ENCODE measurements around the gene IL20.

IL20 gene

DNA sequence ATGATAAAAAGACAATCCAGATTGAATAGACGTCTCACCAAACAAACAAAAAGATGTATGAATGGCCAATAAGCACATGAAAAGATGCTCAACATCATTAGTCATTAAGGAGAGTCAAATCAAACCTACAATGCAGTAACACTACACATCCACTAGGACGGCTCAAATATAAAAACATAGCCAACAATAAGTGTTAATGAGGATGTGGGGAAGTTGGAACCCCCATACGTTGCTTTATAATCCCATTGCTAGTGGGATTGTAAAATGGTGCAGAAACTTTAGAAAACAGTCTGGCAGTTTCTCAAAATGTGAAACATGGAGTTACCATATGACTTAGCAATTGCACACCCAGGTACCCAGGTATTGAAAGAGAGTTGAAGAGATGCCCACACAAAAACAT, 17.1 kb downstream of the IL20 start:
- DNase-seq: no peak

DNA sequence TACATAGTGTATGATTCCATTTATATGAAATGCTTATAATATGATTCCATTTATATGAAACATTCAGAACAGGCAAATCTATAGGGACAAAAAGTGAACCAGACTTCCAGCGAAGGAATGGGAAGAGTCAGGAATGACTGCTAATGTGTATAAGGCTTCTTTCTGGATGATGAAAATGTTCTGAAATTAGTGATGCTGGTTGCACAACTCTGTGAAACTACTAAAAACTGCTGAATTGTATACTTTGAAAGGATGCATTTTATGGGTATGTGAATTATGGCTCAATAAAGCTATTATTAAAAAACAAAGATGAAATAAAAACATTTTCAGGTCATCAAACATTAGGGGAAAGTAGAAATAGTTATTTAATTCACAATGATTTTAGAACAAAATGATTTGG, 17.7 kb downstream of the IL20 start:
- no peak for DNase-seq

DNA sequence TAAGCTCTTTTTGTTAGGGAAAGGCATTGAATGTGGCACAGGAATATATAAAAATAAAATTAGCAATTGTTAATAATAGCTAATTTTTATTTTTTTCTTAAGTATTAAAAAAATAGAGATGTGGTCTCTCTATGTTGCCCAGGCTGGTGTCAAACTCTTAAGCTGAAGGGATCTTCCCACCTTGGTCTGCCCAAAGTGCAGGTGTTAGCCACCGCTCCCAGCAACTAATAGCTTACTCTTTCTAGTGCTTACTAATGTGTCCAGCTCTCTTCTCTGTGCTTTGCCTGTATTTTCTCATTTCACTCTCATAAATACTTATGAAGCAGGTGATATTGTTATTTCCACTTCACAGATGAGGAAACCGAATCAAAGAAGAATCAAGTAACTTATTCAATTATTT, 18.5 kb downstream of the IL20 start:
- no peak for DNase-seq

DNA sequence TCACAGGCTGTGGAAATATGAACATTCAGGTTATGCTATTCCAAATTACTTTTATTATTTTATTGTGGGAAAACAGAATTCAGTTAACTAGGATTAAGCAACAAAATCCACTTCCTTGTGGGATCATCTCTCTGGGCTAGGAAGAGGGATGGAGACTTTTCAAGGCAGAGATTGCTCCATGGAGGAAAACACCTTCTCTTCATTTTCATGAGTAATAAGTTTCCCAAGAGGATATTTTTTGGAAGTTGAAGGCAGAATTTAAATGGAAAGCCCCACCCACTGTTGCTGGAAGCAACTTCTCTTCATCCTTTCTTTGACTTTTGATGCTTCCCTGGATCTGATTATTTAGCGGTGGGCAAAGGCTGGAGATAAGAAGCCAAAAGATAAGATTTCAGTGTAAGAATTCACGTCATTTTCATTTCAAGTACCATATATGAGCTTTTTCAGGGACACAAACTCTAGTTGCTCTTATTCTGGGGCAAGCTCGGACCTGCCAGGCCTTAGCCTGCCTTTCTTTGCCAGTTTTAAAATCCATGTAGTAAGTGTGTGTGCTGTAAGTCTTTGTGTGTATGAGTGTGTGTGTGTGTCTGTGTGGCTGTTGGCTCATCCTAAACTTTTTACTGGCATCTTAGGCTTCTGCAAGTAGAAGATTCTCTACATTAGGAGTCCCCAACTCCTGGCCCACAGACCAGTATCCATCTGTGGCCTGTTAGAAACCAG, 20.1 kb downstream of the IL20 start:
- DNase-seq: no peak

DNA sequence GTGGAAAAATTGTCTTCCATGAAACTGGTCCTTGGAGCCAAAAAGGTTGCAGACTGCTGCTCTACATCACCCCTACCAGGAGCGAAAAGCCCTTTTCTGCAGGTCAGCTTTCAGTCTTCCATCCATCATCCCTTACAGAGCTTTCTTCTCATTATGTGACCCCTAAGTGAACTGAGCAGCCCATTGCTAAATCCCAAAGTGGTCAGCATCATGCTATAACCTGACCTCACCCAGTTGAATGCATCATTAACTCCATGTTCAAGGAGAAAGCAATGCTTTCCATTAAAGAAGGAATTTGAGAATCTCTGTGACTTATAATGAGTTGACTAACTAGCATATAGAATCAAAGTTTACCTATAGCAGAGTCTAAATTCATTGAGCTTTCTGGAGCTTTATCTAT, 21.4 kb downstream of the IL20 start:
- DNase-seq: no peak

DNA sequence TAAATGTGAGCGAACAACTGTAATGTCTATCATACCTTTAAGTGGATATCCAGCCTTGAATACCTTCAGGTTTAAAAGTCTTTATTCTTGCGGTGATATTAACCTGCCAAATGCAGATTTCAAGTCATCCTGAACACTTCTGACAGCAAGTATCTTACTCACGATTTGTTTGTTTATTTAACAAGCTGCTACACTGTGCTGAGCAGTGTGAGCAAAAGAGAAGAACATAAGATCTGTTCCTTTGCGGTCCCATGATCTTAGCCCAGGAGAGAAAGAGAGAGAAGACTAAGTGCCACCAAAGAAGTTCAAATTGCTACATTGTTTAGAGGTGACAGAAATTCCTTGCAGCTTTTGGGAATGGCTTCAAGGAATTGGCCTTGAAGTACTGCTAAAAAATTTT, 22.3 kb downstream of the IL20 start:
- DNase-seq: no peak

DNA sequence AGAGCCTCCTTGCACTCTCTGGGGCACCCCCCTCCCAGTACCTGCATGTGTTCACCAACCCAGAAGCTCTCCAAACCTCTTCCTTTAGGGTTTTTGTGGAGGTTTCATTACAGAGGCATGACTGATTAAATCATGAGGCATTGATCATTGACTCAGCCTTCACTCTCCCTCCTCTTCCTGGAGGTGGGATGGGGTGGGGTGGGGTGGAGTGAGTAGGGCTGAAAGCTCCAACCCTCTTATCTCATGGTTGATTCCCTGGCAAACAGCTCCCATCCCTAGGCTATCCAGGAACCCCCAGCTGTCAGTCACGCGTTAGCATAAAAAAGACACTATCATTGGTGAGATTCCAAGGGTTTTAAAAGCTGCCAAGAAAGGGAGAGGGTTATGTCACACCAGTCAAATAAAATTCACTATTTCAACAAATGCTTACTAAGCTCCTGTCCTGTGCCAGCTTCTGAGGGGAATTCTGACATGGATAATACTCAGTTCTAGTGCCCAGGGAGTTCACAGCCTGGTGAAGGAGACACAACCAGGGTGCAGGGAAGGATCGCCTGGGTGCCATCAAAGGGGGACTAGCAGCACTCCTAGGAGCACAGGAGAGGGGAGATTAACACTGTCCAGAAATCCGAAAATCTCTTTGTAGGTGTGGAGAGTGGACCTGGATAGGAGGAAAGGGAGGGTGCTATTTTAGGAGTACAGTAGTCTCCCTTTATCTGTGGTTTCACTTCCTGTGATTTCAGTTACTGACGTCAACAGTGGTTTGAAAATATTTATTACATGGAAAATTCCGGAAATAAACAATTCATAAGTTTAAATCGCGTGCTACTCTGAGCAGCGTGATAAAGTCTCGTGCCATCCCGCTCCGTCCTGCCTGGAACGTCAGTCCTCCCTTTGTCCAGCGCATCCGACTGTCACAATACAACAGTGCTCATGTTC, 25.0 kb downstream of the IL20 start:
- no peak for DNase-seq

DNA sequence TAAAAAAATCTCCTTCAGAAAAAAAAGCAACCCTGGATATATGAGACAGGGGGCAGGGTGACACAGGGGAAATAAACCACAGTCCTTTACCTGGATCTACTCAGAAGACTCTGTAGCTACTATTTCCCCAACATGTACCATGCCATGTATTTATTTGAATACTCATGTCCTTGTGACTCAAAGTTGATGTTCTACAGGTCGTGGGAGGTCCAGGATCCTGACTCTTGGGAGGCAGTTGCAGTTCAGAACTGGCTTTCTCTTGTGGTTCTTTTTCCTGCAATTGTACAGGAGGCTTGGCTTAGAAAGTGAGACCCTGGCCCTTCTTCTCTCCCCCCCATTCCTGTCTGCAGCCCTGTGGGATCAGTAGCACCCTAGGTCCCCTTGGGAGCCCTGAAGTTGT, 26.0 kb downstream of the IL20 start:
- DNase-seq: no peak

DNA sequence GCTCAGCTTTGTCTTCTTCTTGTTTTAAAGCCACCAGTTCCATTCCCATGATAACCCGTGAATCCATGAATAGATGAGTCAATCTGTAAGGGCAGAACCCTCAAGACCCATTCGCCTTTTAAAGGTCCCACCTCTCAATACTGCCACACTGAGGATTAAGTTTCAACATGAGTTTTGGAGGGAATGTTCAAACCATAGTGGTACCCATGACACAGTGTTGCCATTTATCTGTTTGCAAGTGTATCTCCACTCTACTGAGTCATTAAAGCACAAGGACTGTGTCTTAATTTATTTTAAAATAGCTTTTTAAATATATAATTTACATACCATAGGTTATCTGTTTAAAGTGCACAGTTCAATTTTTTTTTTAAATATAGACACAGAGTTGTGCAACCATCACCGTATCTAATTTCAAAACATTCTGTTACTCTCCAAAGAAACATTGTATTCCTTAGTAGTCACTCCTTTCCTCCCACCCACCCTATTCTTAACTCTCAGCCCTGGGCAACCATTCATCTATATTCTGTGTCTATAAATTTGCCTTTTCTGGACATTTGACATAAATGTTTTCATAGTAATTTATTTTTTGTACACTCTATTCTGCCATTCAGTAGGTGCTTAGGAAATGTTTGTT, 27.0 kb downstream of the IL20 start:
- no peak for DNase-seq

DNA sequence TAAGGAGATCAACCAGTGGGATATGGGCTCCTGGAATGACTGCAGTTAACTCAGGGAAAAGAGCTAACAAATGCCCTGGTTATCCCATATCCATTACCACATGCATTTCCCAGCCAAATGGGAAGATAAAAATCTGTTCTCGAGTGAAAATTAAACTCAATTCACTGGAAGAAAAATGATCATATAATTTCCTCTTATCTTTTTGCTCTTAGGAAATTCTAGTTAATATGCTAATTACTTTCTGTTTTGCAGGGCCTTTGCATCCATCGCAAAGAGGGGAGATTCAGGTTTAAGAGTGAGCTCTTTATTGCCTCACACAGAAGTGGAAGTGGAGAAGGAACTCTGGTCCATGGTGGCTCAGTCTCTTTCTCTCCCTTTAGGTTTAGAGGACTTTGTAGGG, 28.0 kb downstream of the IL20 start:
- DNase-seq: no peak

DNA sequence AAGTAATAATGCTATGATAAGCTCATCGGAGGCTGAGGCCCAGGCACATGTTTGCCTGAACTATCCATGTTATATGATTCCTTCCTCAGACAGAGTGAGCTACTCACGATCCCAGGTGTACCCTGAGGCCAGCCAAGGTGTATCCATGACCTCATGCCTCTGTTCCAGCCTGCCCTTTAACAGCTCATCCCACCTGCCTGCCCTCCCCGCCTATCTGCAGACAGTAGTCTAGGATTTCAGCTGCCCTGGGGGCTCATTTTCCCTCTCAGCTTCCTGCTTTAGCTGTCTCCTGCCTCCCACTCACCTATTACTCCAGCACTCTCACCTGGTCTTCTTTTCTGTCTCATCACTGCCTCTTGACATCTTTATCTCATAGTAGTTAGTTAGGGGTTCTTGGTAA, 29.9 kb downstream of the IL20 start:
- no peak for DNase-seq

DNA sequence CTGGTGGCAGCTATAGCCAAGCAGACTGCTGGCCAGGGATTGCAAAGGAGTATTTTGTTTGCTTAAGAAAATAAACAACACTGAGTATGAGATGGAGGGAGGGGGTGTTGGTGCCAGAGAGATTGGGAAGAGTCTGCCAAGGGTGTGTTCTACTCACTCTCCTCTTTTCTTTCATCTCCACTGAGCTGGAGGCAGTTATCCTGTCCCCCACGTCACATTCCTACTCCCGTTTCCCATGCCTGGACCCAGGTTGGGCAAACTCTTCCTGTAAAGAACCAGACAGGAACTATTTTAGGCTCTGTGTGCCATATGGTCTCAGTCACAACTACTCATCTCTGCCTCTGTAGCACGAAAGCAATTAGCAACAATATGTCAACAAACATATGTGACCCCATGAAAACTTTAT, 30.4 kb downstream of the IL20 start:
- DNase-seq: no peak

DNA sequence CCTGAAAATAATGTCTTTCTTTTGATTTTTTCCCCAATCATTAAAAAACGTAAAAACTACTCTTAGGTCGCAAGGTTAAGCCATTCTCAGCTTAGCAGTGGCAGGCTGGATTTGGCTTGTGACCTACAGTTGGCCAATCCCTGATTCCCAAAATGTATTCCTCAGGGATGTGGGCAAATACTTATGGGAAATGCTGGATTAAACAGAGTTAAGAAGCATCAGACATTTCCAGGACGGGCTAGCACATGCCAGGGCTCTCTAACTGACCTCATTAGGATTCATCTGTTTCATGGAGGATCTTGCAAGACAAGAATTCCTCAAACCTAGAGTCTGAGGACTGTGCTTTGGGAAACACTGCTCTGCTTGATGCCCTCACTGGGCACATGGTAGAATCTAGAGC, 30.8 kb downstream of the IL20 start:
- no peak for DNase-seq

DNA sequence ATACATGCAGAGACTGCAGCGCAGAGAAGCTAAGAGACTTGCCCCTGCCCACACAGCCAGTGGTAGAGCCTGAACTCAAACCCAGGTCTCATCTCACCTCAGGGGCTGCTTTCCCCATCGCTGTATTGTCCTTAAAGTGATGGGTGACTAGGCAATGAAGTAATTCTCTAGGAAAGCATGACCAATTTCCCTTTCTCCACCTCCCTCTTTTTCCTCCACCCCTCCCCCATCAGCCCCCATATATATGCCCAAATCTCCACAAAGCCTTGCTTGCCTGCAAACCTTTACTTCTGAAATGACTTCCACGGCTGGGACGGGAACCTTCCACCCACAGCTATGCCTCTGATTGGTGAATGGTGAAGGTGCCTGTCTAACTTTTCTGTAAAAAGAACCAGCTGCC, 31.8 kb downstream of the IL20 start, which contains the start of gene IL24:
IL24 (plus strand) TSS at position 269 of the 400 bp plus-strand sequence. CDS start 390 bp downstream, outside the sequence.
- DNase-seq: peak; percentile 33

DNA sequence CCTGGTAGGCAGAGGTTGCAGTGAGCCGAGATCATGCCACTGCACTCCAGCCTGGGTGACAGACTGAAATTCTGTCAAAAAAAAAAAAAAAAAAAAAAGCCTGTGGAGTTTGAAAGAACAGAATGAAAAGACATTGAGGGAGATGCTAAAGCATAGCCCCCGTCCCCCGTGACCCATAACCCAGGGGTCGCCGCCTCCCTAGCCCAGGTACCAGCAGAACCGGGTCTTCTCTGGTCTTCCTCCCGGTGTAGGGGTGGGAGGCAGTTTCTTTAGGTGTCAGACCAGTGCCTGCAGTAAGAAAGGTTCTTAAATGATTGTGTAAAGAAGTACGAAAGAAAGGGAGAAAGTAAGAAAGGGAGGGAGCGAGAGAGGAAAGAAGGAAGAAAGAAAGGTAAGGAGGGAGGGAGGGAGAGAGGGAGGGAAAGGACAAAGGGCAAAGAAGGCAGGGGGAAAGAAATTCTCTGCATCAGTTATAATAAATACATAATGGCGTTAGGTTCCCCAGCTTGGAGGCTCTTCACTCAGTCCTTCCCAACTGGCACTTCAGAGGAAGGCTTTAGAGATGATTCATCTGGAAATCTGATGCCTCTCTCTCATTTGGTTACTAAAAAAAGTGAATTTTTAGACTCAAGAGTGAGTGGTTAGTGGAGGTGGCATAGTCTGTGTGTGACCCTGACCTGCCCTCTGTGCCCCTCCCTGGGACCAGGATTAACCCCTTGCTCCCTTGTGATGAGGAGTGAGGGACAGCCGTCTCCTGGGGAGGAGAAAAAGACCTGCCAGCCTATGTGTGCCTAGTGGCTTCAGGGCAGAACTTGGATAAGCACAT, 32.9 kb downstream of the IL20 start:
- no peak for DNase-seq

DNA sequence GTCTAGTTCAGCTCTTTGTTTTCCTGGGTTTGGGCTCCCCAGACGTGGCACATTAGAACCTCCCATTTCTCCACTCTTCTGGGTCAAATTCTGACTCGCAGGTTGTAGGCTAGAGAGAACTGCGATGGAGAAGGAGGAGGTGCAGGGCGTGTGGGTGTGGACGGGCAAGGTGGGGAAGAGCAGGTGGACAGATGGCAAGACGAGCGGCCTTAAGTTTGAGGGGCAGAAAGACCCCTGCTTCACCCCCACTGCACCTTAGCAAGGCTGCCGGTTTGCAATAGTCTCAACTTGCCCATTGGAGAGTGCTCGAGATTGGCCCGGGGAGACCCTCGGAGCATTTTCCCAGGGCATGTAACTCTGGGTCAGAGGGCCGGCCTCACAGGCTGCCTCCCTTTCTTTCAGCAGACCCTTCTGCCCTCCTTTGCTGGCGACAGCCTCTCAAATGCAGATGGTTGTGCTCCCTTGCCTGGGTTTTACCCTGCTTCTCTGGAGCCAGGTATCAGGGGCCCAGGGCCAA, 33.5 kb downstream of the IL20 start:
- DNase-seq: no peak

DNA sequence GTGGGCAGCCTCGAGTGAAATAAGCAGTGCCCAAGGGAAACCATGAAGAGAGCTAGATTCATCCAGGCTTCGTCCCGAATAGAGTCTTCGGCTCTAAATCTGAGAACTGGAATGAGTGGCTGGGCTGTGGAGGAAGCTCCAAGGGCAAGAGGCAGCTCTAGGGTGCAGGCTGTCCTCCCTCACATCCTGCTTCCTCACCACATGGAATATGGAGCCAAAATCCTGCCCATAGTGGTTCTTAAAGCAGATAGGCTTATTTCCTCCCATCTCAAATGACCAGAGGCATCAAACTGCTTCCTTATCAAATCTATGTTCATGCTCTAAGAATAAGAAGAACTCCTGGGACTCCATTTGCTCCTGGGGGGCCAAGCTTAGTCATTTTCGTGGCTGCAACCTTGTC, 34.3 kb downstream of the IL20 start:
- no peak for DNase-seq

DNA sequence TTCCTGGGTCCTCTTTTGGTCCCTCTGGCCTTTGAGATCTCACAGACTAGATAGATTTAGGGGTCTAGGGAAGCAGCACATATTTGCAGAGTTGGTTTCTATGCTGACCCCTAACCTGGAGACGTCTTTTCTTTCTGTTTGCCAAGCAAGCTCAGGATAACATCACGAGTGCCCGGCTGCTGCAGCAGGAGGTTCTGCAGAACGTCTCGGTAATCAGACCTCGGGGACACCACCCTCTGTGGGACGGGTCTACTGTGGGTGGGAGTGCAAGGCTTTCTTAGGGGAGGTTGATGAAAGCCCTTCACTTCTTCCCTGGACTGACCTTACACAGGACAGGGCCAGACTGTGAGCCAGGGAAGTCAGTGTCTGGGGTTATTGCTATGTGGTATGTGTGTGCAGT, 34.7 kb downstream of the IL20 start:
- no peak for DNase-seq

DNA sequence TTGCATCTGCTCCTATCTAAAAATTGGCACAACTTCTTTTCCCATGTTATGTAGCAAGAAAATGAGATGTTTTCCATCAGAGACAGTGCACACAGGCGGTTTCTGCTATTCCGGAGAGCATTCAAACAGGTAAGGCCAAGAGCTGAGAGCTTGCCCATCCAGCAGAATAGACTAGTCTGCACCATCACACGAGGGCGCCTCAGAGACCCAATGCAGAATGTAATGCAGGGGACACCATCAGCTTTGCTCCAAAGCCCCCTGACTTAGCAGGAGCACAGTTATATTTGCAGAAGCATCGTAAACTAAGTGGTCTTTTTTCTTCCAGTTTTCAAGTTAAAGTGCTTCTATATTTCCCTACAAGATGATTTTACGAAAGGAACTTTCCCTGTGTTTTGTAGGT, 36.5 kb downstream of the IL20 start:
- DNase-seq: no peak

DNA sequence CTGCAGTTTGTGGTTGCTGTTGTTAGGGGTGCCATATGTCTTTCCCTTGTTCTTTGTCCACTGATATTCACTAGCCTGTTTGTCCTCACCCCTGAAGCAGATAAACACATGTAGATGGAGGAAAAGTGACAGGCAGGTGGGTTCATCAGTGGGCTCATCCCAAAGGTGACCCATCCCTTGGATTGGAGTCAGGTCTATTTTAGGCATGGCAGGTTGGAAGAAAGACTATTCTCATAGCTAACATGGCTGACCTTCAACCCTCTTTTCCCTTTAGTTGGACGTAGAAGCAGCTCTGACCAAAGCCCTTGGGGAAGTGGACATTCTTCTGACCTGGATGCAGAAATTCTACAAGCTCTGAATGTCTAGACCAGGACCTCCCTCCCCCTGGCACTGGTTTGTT, 37.3 kb downstream of the IL20 start:
- DNase-seq: no peak

DNA sequence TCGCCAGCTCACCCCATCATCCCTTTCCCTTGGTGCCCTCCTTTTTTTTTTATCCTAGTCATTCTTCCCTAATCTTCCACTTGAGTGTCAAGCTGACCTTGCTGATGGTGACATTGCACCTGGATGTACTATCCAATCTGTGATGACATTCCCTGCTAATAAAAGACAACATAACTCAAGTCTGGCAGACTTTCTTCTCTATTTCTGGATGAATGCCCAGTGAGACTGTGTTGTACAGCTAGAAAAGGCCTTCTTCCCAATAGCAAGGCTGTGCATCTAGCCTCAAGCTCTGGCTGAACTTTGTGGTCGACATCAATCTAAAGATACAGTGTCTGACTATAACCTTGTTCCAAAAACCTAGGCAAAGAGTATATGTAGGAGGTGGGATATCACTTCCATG, 38.3 kb downstream of the IL20 start:
- no peak for DNase-seq

DNA sequence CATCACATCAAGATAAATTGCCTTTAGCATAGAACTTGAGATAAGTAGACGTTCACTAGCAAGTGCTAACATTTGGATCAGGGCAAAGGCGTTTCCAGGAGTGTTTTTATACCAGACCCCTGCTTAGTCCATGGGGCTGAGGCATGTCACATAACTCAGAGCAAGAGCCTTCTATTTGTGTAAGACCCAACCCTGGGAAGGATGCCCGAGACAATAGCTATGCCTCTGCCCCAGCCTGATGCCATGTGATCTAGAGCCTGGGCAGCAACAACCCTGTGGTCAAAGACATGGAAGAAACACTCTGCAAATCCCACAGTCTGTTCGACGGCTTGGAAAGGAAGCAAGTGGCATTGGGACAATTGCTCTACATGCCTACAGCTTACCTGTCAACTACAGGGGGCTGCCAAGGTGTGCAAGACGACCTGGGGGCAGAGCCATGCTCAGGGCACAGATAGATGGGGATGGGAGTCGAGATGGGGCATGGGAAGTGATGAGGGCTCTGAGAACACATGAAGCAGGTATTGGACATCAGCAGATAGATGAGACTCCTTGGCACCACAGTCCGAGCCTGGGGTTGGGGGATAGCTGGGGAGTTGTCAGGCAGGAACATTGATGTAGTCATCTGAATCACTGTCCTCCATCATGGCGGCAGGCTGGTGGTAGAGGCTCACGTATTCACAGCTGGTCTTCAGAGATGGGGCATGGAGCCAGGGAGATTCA, 39.2 kb downstream of the IL20 start:
- DNase-seq: no peak
